ENCODE measurements around the gene ARX. TPM values are rescaled to one million over a fixed set of nuclear protein-coding genes. Genes with fewer than 3 reads are reported as not detected.

ARX gene
- total and polyA plus RNA-seq, 12 donors, result 0.13 TPM; not detected in 11

DNA sequence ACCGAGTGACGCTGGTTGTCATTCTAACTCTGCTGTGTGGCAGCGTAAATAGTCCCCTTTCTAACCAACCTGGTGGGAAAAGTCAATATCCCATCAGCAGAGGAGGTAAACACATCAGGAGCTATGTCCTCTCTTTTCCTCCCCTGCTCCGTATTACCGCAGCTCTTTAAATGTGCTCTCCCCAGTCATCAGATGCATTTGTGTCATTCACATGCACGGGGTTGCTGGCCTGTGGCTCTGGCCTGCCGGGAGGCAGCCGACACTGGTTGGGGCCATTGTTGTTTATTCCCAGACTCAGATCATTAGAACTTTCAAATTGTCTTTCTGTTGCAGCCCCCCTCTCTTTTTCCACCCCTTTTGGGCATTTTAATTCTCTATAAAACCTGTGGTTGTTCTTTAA, 21.9 kb downstream of the ARX start:
- no peak for ATAC-seq
- H3K4me3 ChIP-seq, result no peak overlapping the region
- H3K27ac ChIP-seq, result no peak overlapping the region
- DNase-seq, result no peak
- no peaks in the 10 kb centered on the region for H3K4me1 ChIP-seq
- peaks cover 0 to 11% (median 0%) of the 10 kb centered on the region in 9 donors for H3K36me3 ChIP-seq
- H3K27me3 ChIP-seq, result peaks cover 0 to 48% (median 0%) of the 10 kb centered on the region in 7 donors
- TF ChIP-seq CTCF (IDR thresholded peaks at IDR 0.05), result no peak
- intact Hi-C loops (cut with DNase I), result no loop called here
- WGBS, 2 donors, result 90 to 91% methylated on average over 8 of the region's 8 CpGs
- no peaks in the 10 kb centered on the region for H3K9me3 ChIP-seq

- Histone ChIP-seq H3K27me3 (peaks cover 0 to 30% (median 0%) of the 10 kb centered on the region in 7 donors), H3K9me3 (no peaks in the 10 kb centered on the region), H3K36me3 (no peaks in the 10 kb centered on the region), H3K4me3 (no peak overlapping the region), H3K27ac (no peak overlapping the region), H3K4me1 (no peaks in the 10 kb centered on the region)
- DNase-seq, result no peak
- no peak for ATAC-seq
- WGBS, 2 donors, result 88 to 89% methylated on average over 8 of the region's 8 CpGs
- intact Hi-C loops (cut with DNase I), result no loop called here
- no peak for TF ChIP-seq CTCF (IDR thresholded peaks at IDR 0.05)
These were observed 25.2 kb downstream of the ARX start for GRCh38 chrX:24990535-24990934.

DNA sequence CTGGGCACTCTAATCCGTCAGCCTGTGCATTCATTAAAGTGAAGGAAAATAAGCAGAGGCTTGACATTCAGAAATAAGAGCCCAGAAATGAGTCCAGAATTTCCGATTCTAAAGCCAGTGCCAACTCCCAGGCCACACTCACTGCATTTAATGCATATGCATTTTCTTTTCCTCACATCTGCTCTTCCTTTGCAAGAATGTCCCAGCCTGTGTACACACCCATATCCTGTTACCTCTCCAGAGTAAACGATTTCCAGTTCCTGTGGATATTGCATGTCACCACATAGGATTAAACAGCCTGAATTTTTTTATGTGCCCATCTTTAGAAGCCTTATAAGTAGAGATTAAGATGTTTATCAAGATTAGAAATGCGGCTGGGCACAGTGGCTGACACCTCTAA, 27.5 kb downstream of the ARX start:
- Histone ChIP-seq H3K27ac (no peak overlapping the region), H3K27me3 (peaks cover 0 to 14% (median 0%) of the 10 kb centered on the region in 7 donors), H3K4me3 (no peak overlapping the region), H3K4me1 (no peaks in the 10 kb centered on the region), H3K36me3 (no peaks in the 10 kb centered on the region), H3K9me3 (no peaks in the 10 kb centered on the region)
- 77 to 83% methylated on average over 4 of the region's 4 CpGs for WGBS, 2 donors
- no peak for ATAC-seq
- TF ChIP-seq CTCF (IDR thresholded peaks at IDR 0.05), result no peak
- no peak for DNase-seq
- intact Hi-C loops (cut with DNase I), result no loop called here

DNA sequence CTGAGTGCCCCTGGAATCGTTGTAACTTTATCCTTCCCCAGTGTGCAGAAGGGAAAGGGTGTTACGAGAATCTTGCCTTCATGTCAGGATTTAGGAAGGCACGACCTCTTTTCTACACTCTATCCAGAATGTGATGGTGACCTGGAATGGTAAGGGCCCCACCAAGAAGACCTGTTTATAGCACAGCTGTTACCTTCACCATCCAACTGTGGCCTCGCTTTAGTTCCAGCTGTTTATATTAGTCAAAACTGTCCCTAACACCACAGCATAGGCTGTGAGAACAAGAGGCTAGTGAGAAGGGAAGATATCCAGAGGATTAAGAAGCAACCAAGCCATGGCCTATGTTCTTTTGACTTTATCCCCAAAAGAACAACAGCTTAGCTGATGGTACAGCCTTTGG, 28.0 kb downstream of the ARX start:
- Histone ChIP-seq H3K4me3 (no peak overlapping the region), H3K27me3 (peaks cover 0 to 11% (median 0%) of the 10 kb centered on the region in 7 donors), H3K36me3 (no peaks in the 10 kb centered on the region), H3K4me1 (no peaks in the 10 kb centered on the region), H3K27ac (no peak overlapping the region), H3K9me3 (no peaks in the 10 kb centered on the region)
- ATAC-seq (no peak), DNase-seq (no peak)
- intact Hi-C loops (cut with DNase I), result no loop called here
- 98% methylated on average over 4 of the region's 4 CpGs for WGBS, 2 donors
- no peak for TF ChIP-seq CTCF (IDR thresholded peaks at IDR 0.05)

All from heart right ventricle (tissue), 16 donors.